Osteoblast (primary cell): ENCODE measurements around the gene FGF3. TPM values are rescaled to one million over a fixed set of nuclear protein-coding genes. Genes with fewer than 3 reads are reported as not detected.

Source experiments
- DNase-seq: peaks from one replicate; pipeline ENCODE4 v3.0.0; 2011; ENCODE audit warnings: low spot score, mixed read lengths; ENCODE audit not compliant: insufficient read length; ENCODE audit errors: missing footprints
- H2AFZ ChIP-seq: 2 replicates; pipeline ENCODE4 v1.6.0; 2011; ENCODE audit warnings: mild to moderate bottlenecking, low read length
- H3K27ac ChIP-seq: 2 replicates; pipeline ENCODE4 v1.5.1; 2011; ENCODE audit warnings: mild to moderate bottlenecking, low read depth, low read length, moderate library complexity
- H3K27me3 ChIP-seq: 2 replicates; pipeline ENCODE4 v1.6.0; 2012; ENCODE audit warnings: mild to moderate bottlenecking, control low read depth, inconsistent platforms, low read length, moderate library complexity; ENCODE audit not compliant: insufficient read depth
- H3K36me3 ChIP-seq: 2 replicates; pipeline ENCODE4 v1.5.1; 2011; ENCODE audit warnings: mild to moderate bottlenecking, low read length, control low read depth, moderate library complexity; ENCODE audit not compliant: insufficient read depth
- H3K4me1 ChIP-seq: 2 replicates; pipeline ENCODE4 v1.5.1; 2011; ENCODE audit warnings: mild to moderate bottlenecking, low read length, control low read depth, moderate library complexity; ENCODE audit not compliant: insufficient read depth
- H3K4me2 ChIP-seq: 2 replicates; pipeline ENCODE4 v1.6.0; 2011; ENCODE audit warnings: mild to moderate bottlenecking, low read length; ENCODE audit not compliant: insufficient read depth
- H3K4me3 ChIP-seq: fragments of 200-600 bp; sonication (generic); 3 replicates; pipeline ENCODE4 v1.5.1; 2012; ENCODE audit warnings: mild to moderate bottlenecking, low read length, inconsistent platforms; ENCODE audit not compliant: insufficient read depth
- H3K79me2 ChIP-seq: 2 replicates; pipeline ENCODE4 v1.6.0; 2012; ENCODE audit warnings: mild to moderate bottlenecking, low read length, control low read depth, inconsistent platforms; ENCODE audit not compliant: insufficient read depth
- H3K9me3 ChIP-seq: 2 replicates; pipeline ENCODE4 v1.5.1; 2011; ENCODE audit warnings: low read depth, low read length, control low read depth
- H4K20me1 ChIP-seq: 2 replicates; pipeline ENCODE4 v1.6.0; 2012; ENCODE audit warnings: mild to moderate bottlenecking, low read length, control low read depth; ENCODE audit not compliant: insufficient read depth
- CTCF ChIP-seq: IDR thresholded peaks from 2 replicates; pipeline ENCODE4 v1.5.1; 2011; ENCODE audit warnings: mild to moderate bottlenecking, low read depth, low read length, moderate library complexity; ENCODE audit errors: extremely low read depth
- total RNA-seq: library from RNA; depleted of rRNA; stranded (reverse); fragments of >200 nt; gene quantifications from 2 replicates; pipeline ENCODE4 v1.2.3, GENCODE V29; 2012

Gene FGF3
- total RNA-seq, 1 donor: not detected

DNA sequence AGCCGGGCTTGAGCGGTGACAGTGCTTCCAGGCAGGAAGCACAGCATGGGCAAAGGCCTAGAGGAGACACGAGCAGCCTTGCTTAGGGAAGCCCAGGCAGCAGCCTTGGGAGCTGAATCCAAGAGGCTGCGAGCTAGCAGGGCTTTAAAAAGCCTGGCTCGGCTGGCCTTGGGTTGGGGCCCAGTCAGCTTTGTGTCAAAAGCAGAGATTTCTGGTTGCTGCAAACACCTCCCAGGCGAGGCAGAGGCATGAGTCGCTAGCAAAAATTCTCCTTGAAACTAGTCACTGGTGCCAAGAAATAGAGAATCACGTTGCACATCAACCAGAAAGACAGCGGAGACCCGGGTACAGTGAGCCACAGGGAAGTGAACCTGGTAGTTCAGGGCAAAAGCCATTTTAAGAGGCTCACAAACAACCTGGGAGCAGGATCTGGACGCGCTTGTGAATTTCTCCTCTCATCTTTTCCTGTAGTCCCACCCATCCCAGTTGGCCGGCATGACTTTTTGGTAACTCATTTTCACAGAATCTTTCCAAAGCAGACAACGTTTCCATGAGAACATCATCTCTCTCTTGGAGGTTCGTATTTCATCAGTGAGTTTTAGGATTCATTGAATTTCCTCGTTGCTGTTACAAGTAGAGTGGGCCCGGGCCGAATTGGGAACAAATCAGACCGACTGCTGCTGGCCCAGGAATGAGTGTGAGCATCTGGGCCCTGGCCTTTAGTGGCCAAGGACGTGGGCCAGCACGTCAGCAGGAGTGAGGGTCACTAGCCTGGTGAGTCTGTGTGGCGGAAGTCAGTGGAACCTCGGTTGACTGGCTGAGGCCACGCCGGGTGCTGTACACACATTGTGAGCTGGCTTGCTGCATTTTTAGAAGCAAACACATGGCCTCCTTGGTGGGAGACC is 27.7 kb downstream of the FGF3 start:
- DNase-seq: no peak
- no peak overlapping the region for H3K27ac ChIP-seq
- H4K20me1 ChIP-seq: no peaks in the 10 kb centered on the region
- H3K36me3 ChIP-seq: no peaks in the 10 kb centered on the region
- peaks cover 9% of the 10 kb centered on the region for H3K27me3 ChIP-seq
- no peak overlapping the region for H3K4me2 ChIP-seq
- H3K9me3 ChIP-seq: no peaks in the 10 kb centered on the region
- no peak overlapping the region for H2AFZ ChIP-seq
- no peak overlapping the region for H3K4me3 ChIP-seq
- H3K79me2 ChIP-seq: no peaks in the 10 kb centered on the region
- no peak for TF ChIP-seq CTCF
- H3K4me1 ChIP-seq: no peaks in the 10 kb centered on the region

DNA sequence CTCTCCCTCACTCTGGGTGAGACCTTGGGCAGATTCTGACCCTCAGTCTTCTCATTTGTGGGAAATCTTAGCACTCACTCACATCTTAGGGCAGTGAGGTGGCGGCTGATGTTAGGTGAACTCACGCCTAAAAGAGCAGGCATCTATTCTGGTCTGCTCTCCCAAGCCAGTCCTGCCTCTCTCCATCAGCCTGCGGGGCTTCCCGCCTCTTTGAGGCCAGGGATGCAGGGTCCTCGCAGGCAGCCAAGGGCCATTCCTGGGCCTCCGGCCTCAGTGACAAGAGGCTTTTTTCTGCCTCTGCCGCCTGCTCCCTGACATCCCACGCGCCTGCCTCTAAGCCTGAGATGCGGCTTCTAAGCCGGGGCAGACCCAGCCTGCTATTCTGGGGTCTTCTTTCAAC is 30.3 kb downstream of the FGF3 start:
- H4K20me1 ChIP-seq: no peaks in the 10 kb centered on the region
- H3K27me3 ChIP-seq: peaks cover 11% of the 10 kb centered on the region
- H3K79me2 ChIP-seq: no peaks in the 10 kb centered on the region
- H3K9me3 ChIP-seq: no peaks in the 10 kb centered on the region
- no peak overlapping the region for H3K27ac ChIP-seq
- no peaks in the 10 kb centered on the region for H3K4me1 ChIP-seq
- TF ChIP-seq CTCF: no peak
- H3K4me2 ChIP-seq: no peak overlapping the region
- H3K4me3 ChIP-seq: no peak overlapping the region
- H2AFZ ChIP-seq: no peak overlapping the region
- DNase-seq: peak; percentile 14
- no peaks in the 10 kb centered on the region for H3K36me3 ChIP-seq

DNA sequence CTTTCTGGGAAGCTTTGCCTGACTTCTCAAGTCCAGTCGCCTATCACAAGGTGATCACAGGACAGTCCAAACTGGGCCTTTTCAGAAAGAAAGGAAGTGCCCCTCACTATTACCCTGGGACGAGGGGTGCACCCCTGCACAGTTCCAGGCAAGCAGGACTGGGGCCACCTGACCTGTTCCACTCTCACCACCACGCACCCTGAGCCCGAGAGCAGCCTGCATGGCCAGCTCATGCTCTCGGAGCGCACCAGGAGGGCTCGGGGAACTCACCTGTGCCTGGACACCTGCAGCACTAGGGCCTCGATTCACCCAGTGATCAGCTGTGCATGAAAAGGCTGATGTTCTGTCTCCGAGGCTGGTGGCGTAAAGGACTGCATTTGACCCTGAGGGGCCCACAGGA is 31.3 kb downstream of the FGF3 start:
- no peaks in the 10 kb centered on the region for H3K9me3 ChIP-seq

More for the DNA sequence above, 31.3 kb downstream of the FGF3 start:
- DNase-seq: no peak
- Histone ChIP-seq H3K79me2 (no peaks in the 10 kb centered on the region), H3K4me2 (no peak overlapping the region), H3K27ac (no peak overlapping the region), H3K4me1 (no peaks in the 10 kb centered on the region), H3K4me3 (no peak overlapping the region), H2AFZ (no peak overlapping the region), H3K36me3 (no peaks in the 10 kb centered on the region), H4K20me1 (no peaks in the 10 kb centered on the region), H3K27me3 (peaks cover 12% of the 10 kb centered on the region)
- no peak for TF ChIP-seq CTCF
